ENCODE measurements around the gene URAD.

The URAD gene

GRCh38 chr13:27956576-27957300 lies 31.8 kb downstream of the URAD start:
- DNase-seq (ENCODE audit: low spot score): no peak

DNA sequence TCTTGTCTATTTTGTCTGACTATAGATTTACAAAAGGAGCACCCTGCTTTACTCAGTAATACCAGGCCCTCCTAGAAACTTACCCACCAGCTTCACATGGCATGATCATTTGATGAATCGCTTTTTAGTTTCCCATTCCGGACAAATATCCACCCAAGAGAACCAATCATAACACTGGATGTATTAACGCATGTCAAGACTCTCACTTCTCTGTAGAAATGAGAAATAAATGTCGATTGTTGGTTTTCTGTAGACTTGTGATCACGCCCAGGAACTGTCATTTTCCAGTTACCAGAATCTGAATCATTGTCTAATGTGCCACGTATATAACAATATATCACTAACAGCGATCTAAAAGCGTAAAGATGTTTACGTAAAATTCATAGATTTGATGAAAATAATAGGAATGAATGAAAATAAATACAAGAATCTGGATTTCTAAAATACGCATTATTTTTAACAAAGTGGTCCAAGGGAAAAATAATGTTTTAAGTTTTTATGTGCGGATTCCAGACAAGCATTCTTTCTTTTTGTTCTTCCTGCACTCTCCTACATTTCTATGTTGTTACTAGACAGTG lies 33.4 kb downstream of the URAD start:
- no peak for DNase-seq (ENCODE audit: low spot score)

- DNase-seq (ENCODE audit: low spot score): no peak
These were observed 34.1 kb downstream of the URAD start for GRCh38 chr13:27954406-27954851.

GRCh38 chr13:27953676-27954405 lies 34.7 kb downstream of the URAD start:
- DNase-seq (ENCODE audit: low spot score): peak; percentile 82

DNA sequence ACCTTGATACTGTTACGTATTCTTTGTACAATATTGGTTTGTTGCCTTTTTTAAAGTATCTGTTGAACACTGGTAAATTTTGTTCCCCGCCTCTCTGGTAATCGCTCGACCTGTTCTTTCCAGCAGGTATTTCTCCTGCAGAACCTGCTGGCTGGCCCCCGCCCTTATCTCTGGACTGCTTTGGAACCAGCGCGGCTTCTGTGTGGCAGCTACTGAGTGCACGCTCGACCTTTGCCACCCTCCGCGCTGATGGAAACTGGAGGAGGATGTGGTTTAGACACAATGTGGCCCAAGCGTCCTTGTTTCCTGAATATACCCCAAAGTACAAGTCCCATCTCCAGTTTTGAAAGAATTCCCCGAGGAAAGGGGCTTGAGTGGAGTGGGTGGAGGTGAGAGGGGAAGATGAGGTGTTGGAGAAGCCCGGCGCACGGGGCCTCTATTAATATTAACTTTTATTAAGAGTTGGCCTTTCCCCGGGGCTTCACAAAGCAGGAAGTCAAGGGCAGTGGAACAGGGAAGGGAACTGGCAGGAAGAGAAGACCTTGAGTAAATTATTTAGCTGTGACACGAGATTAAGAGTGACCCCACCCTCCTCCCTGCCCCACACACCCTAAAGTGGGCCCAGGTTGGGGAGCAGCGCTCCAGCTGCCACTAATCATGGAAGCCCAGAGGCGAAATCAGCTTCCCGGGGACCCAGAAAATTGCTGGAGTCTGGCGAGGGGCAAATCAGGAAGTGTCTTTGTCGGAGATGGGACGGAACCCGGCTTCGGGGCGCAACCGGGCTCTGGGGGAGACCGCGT lies 35.4 kb downstream of the URAD start:
- DNase-seq (ENCODE audit: low spot score): no peak

DNA sequence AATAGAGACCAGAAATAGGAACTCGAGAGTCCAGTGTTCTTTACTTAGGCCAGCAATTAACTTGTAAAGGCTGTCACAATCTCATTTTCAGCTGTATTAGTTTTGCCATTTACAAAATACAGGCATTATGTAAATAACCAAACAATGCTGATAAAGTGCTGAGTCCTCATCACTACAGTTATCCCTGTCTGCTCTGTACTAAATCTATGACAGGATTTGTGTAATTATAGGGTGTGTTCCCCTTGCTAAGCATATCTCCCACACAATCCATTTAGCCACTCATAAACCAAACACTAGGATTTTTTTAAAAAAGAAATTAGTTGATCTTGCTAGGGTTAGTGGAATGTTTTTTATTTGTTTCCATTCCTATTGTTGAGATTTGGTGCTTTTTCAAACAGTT lies 45.5 kb downstream of the URAD start:
- no peak for DNase-seq (ENCODE audit: low spot score)

- no peak for DNase-seq (ENCODE audit: low spot score)
These were observed 54.7 kb downstream of the URAD start for GRCh38 chr13:27933580-27934328.

DNA sequence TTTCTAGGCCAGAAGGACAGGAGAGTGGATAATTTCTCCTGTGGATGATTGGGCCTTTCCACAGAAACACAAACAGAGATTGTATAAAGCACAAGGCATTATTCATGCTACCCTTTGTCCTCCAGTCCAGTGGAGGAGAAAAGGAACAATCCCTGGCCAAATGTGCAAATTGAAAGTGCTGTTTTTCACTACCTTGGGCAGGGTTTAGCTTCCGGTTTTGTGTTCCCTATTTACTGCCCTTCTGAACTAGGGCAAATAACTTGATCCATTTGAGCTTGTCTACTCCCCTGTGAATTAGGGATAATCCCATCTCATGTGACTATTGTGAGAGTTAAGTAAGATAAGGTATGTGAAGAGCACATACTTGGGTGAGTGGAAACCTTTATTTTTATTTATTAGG lies 55.4 kb downstream of the URAD start:
- no peak for DNase-seq (ENCODE audit: low spot score)

GRCh38 chr13:27929868-27930267 lies 58.6 kb downstream of the URAD start:
- DNase-seq (ENCODE audit: low spot score): no peak

- DNase-seq (ENCODE audit: low spot score): no peak
These were observed 59.4 kb downstream of the URAD start for GRCh38 chr13:27928805-27929753.

DNA sequence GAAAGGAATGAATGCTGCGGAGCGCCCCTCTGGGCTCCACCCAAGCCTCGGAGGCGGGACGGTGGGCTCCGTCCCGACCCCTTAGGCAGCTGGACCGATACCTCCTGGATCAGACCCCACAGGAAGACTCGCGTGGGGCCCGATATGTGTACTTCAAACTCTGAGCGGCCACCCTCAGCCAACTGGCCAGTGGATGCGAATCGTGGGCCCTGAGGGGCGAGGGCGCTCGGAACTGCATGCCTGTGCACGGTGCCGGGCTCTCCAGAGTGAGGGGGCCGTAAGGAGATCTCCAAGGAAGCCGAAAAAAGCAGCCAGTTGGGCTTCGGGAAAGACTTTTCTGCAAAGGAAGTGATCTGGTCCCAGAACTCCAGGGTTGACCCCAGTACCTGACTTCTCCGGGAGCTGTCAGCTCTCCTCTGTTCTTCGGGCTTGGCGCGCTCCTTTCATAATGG lies 60.1 kb downstream of the URAD start:
- DNase-seq (ENCODE audit: low spot score): no peak

All from RKO (cell line).